ENCODE measurements around the gene ANKRD60. TPM values are rescaled to one million over a fixed set of nuclear protein-coding genes. Genes with fewer than 3 reads are reported as not detected.

The ANKRD60 gene
- total RNA-seq, 2 donors from 2014 or later: not detected

DNA sequence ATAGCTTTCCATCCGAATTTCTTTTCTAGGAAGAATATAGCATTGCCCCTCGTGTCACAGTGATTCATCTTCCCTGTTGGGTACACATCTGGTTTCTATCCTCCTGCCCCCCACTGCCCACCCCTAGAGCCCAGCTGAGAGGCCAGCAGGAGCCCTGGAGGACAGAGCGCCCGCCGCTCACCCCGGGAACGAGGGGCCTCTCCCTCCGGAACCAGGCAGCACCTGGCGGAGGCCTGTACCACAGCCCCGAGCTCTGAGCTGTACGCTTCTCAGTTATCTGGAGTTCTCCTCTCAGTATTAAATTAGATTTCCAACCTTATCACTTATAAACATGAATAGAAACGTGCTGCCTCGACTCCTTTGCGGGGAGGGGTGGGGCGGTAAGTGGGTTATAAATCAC lies 6.0 kb downstream of the ANKRD60 start:
- H3K4me3 ChIP-seq (ENCODE audit: low read length): no peak overlapping the region
- Mint-ChIP-seq H3K27me3 (ENCODE audit: insufficient read depth) (peaks cover 24% of the 10 kb centered on the region), H3K36me3 (ENCODE audit: low read depth) (peaks cover 5% of the 10 kb centered on the region), H3K27ac (no peak overlapping the region), H3K4me1 (peaks cover 6% of the 10 kb centered on the region), H3K4me3 (no peak overlapping the region), H3K9me3 (peaks cover 15% of the 10 kb centered on the region)
- TF ChIP-seq, protein P1, sequence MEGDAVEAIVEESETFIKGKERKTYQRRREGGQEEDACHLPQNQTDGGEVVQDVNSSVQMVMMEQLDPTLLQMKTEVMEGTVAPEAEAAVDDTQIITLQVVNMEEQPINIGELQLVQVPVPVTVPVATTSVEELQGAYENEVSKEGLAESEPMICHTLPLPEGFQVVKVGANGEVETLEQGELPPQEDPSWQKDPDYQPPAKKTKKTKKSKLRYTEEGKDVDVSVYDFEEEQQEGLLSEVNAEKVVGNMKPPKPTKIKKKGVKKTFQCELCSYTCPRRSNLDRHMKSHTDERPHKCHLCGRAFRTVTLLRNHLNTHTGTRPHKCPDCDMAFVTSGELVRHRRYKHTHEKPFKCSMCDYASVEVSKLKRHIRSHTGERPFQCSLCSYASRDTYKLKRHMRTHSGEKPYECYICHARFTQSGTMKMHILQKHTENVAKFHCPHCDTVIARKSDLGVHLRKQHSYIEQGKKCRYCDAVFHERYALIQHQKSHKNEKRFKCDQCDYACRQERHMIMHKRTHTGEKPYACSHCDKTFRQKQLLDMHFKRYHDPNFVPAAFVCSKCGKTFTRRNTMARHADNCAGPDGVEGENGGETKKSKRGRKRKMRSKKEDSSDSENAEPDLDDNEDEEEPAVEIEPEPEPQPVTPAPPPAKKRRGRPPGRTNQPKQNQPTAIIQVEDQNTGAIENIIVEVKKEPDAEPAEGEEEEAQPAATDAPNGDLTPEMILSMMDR (conservative IDR thresholded peaks at IDR 0.05): no peak
- no peak overlapping the region for H3K27ac ChIP-seq (ENCODE audit: low read depth, low read length)
- no peak overlapping the region for H3K9ac ChIP-seq (ENCODE audit: extremely low read depth, low read length, poor library complexity, severe bottlenecking)
- no peaks in the 10 kb centered on the region for H3K36me3 ChIP-seq (ENCODE audit: control insufficient read depth, insufficient read depth, low read length)
- 89 to 90% methylated on average over 9 to 15 of the region's 15 CpGs for WGBS, 2 experiments (ENCODE audit: insufficient coverage in 1 of 2, insufficient read length in 1 of 2)
- no peaks in the 10 kb centered on the region for H3K4me1 ChIP-seq (ENCODE audit: control insufficient read depth, insufficient read depth, low read length)
- H3K9me3 ChIP-seq (ENCODE audit: control insufficient read depth, low read length): peaks cover 5% of the 10 kb centered on the region
- H3K27me3 ChIP-seq (ENCODE audit: control insufficient read depth, insufficient read depth, low read length, poor library complexity, severe bottlenecking): peaks cover 19% of the 10 kb centered on the region
- no peak for DNase-seq

DNA sequence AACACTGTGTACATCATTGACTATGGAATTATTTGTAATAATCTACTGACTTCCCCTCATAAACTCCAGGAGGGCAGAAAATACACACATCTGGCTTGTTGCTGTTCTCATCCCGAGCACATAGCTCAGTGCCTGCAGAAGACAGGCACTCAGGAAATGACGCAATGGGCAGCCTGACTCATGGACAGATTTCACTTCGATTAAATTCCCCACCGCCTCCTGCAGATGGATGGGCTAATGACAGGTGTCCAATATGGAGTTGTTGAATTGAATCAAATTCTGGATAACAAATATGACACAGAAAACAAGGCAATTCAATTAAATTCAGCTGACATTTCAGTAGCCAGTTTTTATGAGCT lies 9.1 kb downstream of the ANKRD60 start:
- H3K4me3 ChIP-seq (ENCODE audit: low read length): no peak overlapping the region
- Mint-ChIP-seq H3K36me3 (ENCODE audit: low read depth) (peaks cover 5% of the 10 kb centered on the region), H3K27ac (no peak overlapping the region), H3K9me3 (peaks cover 13% of the 10 kb centered on the region), H3K4me3 (no peak overlapping the region), H3K27me3 (ENCODE audit: insufficient read depth) (peaks cover 15% of the 10 kb centered on the region), H3K4me1 (no peaks in the 10 kb centered on the region)
- H3K9ac ChIP-seq (ENCODE audit: extremely low read depth, low read length, poor library complexity, severe bottlenecking): no peak overlapping the region
- H3K4me1 ChIP-seq (ENCODE audit: control insufficient read depth, insufficient read depth, low read length): no peaks in the 10 kb centered on the region
- H3K36me3 ChIP-seq (ENCODE audit: control insufficient read depth, insufficient read depth, low read length): no peaks in the 10 kb centered on the region
- whole genome bisulfite sequencing, 2 experiments (ENCODE audit: insufficient coverage in 1 of 2, insufficient read length in 1 of 2): 93 to 100% methylated on average over 2 to 4 of the region's 4 CpGs
- no peaks in the 10 kb centered on the region for H3K27me3 ChIP-seq (ENCODE audit: control insufficient read depth, insufficient read depth, low read length, poor library complexity, severe bottlenecking)
- H3K27ac ChIP-seq (ENCODE audit: low read depth, low read length): no peak overlapping the region
- H3K9me3 ChIP-seq (ENCODE audit: control insufficient read depth, low read length): peaks cover 5% of the 10 kb centered on the region
- DNase-seq: no peak
- TF ChIP-seq, protein P1 (conservative IDR thresholded peaks at IDR 0.05): no peak

DNA sequence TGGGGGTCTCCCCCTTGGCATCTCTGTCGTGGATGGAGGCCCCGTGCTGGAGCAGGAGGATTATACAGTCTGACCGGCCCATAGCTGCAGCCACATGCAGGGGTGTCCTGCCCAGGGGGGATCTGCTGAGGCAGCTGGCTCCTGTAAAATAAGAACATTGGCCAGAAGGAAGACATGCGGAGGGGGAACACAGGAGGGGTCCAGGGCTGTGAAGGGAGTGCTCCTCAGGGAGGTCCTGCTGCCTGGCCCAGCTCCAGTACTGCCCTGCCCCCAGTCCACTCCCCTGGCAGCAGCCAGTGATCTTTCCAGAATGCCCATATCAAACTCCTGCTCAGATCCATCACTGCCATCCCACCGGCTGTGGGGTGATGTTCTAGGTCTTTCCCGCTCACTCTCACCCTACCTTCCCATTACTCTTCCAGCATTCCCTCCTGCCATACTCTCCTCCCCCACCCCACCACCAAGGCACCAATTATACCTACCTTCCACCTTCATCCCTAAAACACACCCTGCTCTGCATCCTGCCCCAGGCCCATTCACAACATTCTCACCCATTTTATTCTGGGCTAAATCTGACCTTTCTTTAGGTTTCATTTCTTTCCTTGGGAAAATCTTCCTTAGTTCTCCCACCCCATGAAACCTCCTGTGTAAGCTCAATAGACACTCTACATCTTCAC lies 9.7 kb downstream of the ANKRD60 start:
- H3K9ac ChIP-seq (ENCODE audit: extremely low read depth, low read length, poor library complexity, severe bottlenecking): no peak overlapping the region
- Mint-ChIP-seq H3K4me1 (no peaks in the 10 kb centered on the region), H3K4me3 (no peak overlapping the region), H3K27me3 (ENCODE audit: insufficient read depth) (peaks cover 15% of the 10 kb centered on the region), H3K36me3 (ENCODE audit: low read depth) (peaks cover 5% of the 10 kb centered on the region), H3K9me3 (peaks cover 13% of the 10 kb centered on the region), H3K27ac (no peak overlapping the region)
- H3K27ac ChIP-seq (ENCODE audit: low read depth, low read length): no peak overlapping the region
- TF ChIP-seq, protein P1 (conservative IDR thresholded peaks at IDR 0.05): no peak
- no peaks in the 10 kb centered on the region for H3K4me1 ChIP-seq (ENCODE audit: control insufficient read depth, insufficient read depth, low read length)
- 55 to 56% methylated on average over 4 to 6 of the region's 6 CpGs for WGBS, 2 experiments (ENCODE audit: insufficient coverage in 1 of 2, insufficient read length in 1 of 2)
- DNase-seq: no peak
- H3K4me3 ChIP-seq (ENCODE audit: low read length): no peak overlapping the region
- H3K27me3 ChIP-seq (ENCODE audit: control insufficient read depth, insufficient read depth, low read length, poor library complexity, severe bottlenecking): no peaks in the 10 kb centered on the region
- H3K36me3 ChIP-seq (ENCODE audit: control insufficient read depth, insufficient read depth, low read length): no peaks in the 10 kb centered on the region
- peaks cover 5% of the 10 kb centered on the region for H3K9me3 ChIP-seq (ENCODE audit: control insufficient read depth, low read length)
